MM.1S (cell line): ENCODE data around the gene ARMC12.

Experiments used
- DNase-seq: peaks from one replicate; pipeline ENCODE4 v3.0.0-alpha.2; 2015
- H2AFZ ChIP-seq: fragments of 300-600 bp; sonication (generic); 2 replicates; pipeline ENCODE4 v1.6.0; 2016; ENCODE audit warnings: antibody characterized with exemption, low read length
- H3F3A ChIP-seq: fragments of 300-600 bp; sonication (generic); 2 replicates; pipeline ENCODE4 v1.6.1; 2016; ENCODE audit warnings: mild to moderate bottlenecking, antibody characterized with exemption, low read length, moderate library complexity, mixed read lengths; ENCODE audit not compliant: insufficient read depth
- H3K27ac ChIP-seq: fragments of 300-600 bp; sonication (generic); 2 replicates; pipeline ENCODE4 v1.5.1; 2016; ENCODE audit warnings: mild to moderate bottlenecking, low read length
- H3K27me3 ChIP-seq: fragments of 300-600 bp; sonication (generic); replicated peaks from 2 replicates; pipeline ENCODE4 v1.6.0; 2016; ENCODE audit warnings: low read length; ENCODE audit not compliant: insufficient read depth
- H3K36me3 ChIP-seq: fragments of 300-600 bp; sonication (generic); replicated peaks from 2 replicates; pipeline ENCODE4 v1.6.1; 2016; ENCODE audit warnings: mild to moderate bottlenecking, low read length, mixed read lengths; ENCODE audit not compliant: insufficient read depth
- H3K4me1 ChIP-seq: fragments of 300-600 bp; sonication (generic); 2 replicates; pipeline ENCODE4 v1.6.1; 2016; ENCODE audit warnings: low read length, mixed read lengths
- H3K4me2 ChIP-seq: fragments of 300-600 bp; sonication (generic); 2 replicates; pipeline ENCODE4 v1.6.0; 2016; ENCODE audit warnings: low read depth, low read length
- H3K4me3 ChIP-seq: fragments of 300-600 bp; sonication (generic); 2 replicates; pipeline ENCODE4 v1.5.1; 2016; ENCODE audit warnings: low read length, mixed read lengths
- H3K79me2 ChIP-seq: fragments of 300-600 bp; sonication (generic); 2 replicates; pipeline ENCODE4 v1.6.1; 2016; ENCODE audit warnings: mixed run types, low read length, mixed read lengths
- H3K9ac ChIP-seq: fragments of 300-600 bp; sonication (generic); 2 replicates; pipeline ENCODE4 v1.6.1; 2016; ENCODE audit warnings: low read length, mixed read lengths
- H3K9me2 ChIP-seq: fragments of 300-600 bp; sonication (generic); replicated peaks from 2 replicates; pipeline ENCODE4 v1.6.1; 2016; ENCODE audit warnings: mild to moderate bottlenecking, low read length, mixed read lengths; ENCODE audit not compliant: insufficient read depth
- H3K9me3 ChIP-seq: fragments of 300-600 bp; sonication (generic); replicated peaks from 2 replicates; pipeline ENCODE4 v1.6.1; 2016; ENCODE audit warnings: mild to moderate bottlenecking, low read length, mixed read lengths; ENCODE audit not compliant: insufficient read depth
- H4K20me1 ChIP-seq: fragments of 300-600 bp; sonication (generic); 2 replicates; pipeline ENCODE4 v1.6.1; 2016; ENCODE audit warnings: mild to moderate bottlenecking, low read length, moderate library complexity, mixed read lengths; ENCODE audit not compliant: insufficient read depth
- EZH2 ChIP-seq: fragments of 300-600 bp; sonication (generic); optimal IDR thresholded peaks from 2 replicates; pipeline ENCODE3; 2017; ENCODE audit warnings: low read depth, mild to moderate bottlenecking, antibody characterized with exemption, low read length, mixed read lengths
- EZH2phosphoT487 ChIP-seq: fragments of 300-600 bp; sonication (generic); IDR thresholded peaks from 2 replicates; pipeline ENCODE4 v1.6.1; 2018; ENCODE audit warnings: antibody characterized with exemption, low read length
- TF ChIP-seq, protein P1 (sequence below): fragments of 300-600 bp; sonication (generic); IDR thresholded peaks from 2 replicates; pipeline ENCODE4 v1.5.1; 2016; ENCODE audit warnings: antibody characterized with exemption, low read length, mixed read lengths

The ARMC12 gene

DNA sequence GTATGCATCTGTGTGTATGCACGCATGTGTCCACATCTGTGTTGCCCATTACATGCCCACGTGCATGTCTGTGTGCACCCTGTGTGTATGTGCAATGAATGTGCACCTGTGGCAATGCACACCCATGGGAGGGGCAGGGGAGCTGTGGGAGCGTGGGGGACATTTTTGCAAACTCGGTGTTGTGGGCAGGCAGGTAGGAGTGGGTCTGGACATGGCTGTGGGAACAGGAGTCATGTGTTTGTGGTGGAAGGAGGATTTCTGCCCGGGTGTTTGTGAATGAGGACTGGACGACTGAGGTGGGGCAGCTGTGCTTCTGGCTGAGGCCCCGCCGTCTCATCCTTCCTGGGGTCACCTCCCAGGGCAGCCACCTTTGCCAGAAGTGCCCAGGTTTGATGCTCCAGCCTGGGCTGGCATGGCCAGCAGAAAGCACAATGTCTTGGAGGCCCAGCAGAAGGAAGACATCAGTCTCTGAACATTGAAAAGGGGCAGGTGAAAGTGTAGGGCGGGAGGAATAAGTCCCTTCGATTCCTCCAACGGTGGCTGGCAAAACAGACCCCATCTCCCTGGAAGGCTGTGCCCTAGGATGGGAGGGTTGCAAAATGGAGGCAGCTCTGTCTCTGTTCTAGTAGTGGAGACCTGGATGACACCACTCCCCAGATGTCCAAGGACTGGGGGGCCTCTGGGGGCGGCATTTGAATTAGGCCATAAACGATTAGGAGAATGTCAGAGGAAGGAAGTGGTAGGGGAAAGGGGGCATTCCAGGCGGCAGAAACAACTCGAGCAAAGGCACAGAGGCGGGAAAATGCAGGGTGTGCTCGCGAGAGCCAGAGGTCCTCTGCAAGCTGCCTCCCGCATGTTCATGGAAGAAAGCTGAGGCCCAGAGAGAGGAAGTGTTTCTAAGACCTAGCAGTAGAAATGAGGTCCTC lies 19.1 kb upstream of the ARMC12 start:
- TF ChIP-seq EZH2phosphoT487 (no peak), EZH2 (no peak)
- TF ChIP-seq, protein P1, sequence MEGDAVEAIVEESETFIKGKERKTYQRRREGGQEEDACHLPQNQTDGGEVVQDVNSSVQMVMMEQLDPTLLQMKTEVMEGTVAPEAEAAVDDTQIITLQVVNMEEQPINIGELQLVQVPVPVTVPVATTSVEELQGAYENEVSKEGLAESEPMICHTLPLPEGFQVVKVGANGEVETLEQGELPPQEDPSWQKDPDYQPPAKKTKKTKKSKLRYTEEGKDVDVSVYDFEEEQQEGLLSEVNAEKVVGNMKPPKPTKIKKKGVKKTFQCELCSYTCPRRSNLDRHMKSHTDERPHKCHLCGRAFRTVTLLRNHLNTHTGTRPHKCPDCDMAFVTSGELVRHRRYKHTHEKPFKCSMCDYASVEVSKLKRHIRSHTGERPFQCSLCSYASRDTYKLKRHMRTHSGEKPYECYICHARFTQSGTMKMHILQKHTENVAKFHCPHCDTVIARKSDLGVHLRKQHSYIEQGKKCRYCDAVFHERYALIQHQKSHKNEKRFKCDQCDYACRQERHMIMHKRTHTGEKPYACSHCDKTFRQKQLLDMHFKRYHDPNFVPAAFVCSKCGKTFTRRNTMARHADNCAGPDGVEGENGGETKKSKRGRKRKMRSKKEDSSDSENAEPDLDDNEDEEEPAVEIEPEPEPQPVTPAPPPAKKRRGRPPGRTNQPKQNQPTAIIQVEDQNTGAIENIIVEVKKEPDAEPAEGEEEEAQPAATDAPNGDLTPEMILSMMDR = no peak
- H3K27ac ChIP-seq = no peak overlapping the region
- H4K20me1 ChIP-seq = no peaks in the 10 kb centered on the region
- no peaks in the 10 kb centered on the region for H3K9me3 ChIP-seq
- no peak overlapping the region for H3K9ac ChIP-seq
- H3K4me2 ChIP-seq = no peak overlapping the region
- no peaks in the 10 kb centered on the region for H3K79me2 ChIP-seq
- peaks cover 17% of the 10 kb centered on the region for H3K4me1 ChIP-seq
- H3K27me3 ChIP-seq = no peaks in the 10 kb centered on the region
- no peak for DNase-seq
- H2AFZ ChIP-seq = no peak overlapping the region
- no peaks in the 10 kb centered on the region for H3K9me2 ChIP-seq
- H3K4me3 ChIP-seq = no peak overlapping the region
- H3F3A ChIP-seq = no peaks in the 10 kb centered on the region
- no peaks in the 10 kb centered on the region for H3K36me3 ChIP-seq

DNA sequence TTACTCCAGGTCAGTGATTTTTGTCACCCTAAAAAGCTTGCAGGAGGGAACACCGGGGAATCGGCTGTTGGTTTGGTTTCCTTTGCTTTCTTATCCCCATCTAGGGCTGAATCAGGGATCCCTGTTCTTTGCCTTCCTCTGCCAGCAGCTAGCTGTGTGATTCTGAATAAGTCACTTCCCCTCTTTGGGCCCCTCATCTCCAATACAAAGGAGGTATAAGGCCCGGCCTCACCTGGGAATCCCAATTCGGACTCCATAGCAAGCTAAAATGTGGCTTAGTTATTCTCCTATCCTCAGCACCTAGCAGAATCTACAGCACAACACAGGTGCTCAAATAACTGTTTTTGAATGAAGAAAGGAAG lies 18.5 kb upstream of the ARMC12 start:
- H3K9me3 ChIP-seq = no peaks in the 10 kb centered on the region
- H3K9ac ChIP-seq = no peak overlapping the region
- no peak for TF ChIP-seq EZH2phosphoT487
- TF ChIP-seq, protein P1 = no peak
- TF ChIP-seq EZH2 = no peak
- no peak overlapping the region for H2AFZ ChIP-seq
- no peak overlapping the region for H3K4me3 ChIP-seq
- no peaks in the 10 kb centered on the region for H4K20me1 ChIP-seq
- H3K27ac ChIP-seq = no peak overlapping the region
- H3F3A ChIP-seq = no peaks in the 10 kb centered on the region
- no peaks in the 10 kb centered on the region for H3K9me2 ChIP-seq
- peaks cover 17% of the 10 kb centered on the region for H3K4me1 ChIP-seq
- no peak for DNase-seq
- H3K79me2 ChIP-seq = no peaks in the 10 kb centered on the region
- H3K27me3 ChIP-seq = no peaks in the 10 kb centered on the region
- no peaks in the 10 kb centered on the region for H3K36me3 ChIP-seq
- no peak overlapping the region for H3K4me2 ChIP-seq

DNA sequence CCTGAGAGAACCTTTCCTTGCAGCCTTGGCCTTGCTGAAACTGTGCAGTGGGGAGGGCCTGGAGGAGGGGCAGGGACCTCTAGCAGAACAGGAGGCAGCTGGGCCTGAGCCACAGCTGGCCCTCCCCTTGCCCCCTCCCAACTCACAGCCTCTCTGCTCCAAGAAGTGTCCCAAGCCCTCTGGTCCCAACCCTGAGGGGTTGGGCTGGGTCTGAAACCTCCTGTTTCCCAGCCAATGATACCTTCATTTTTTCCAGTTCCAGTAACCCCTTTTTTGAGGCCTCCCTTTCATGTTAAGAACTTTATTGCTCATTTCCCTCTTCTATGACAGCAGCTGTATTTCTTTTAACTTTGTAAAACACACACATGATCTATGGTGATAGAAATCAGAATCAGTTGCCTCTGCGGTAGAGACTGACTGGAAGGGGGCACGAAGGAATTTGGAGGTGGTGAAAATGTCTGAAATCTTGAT lies 17.9 kb upstream of the ARMC12 start:
- Histone ChIP-seq H3K36me3 (no peaks in the 10 kb centered on the region), H3K9ac (no peak overlapping the region), H3F3A (no peaks in the 10 kb centered on the region), H3K4me2 (no peak overlapping the region), H3K4me1 (peaks cover 17% of the 10 kb centered on the region), H3K4me3 (no peak overlapping the region), H3K27me3 (no peaks in the 10 kb centered on the region), H3K79me2 (no peaks in the 10 kb centered on the region), H2AFZ (no peak overlapping the region), H3K9me3 (no peaks in the 10 kb centered on the region), H3K9me2 (no peaks in the 10 kb centered on the region), H3K27ac (no peak overlapping the region), H4K20me1 (no peaks in the 10 kb centered on the region)
- DNase-seq = no peak
- no peak for TF ChIP-seq EZH2phosphoT487
- TF ChIP-seq, protein P1 = no peak
- no peak for TF ChIP-seq EZH2
